NCI-H524 treated with DMSO at 0.1 percent for 48 hours (cell line): ENCODE measurements around the gene PHYHD1.
A peak's percentile ranks its signal among the peaks of the same experiment; 100 is the strongest.
"Not testable (repeated sequence)": the region's sequence is repeated elsewhere in the genome, so short reads cannot be mapped to it uniquely, and the experiment has no call there.

ENCODE experiments used
- DNase-seq: peaks from one replicate; lab custom pipeline; 2025; lab: John Stamatoyannopoulos, UW

PHYHD1 gene

DNA sequence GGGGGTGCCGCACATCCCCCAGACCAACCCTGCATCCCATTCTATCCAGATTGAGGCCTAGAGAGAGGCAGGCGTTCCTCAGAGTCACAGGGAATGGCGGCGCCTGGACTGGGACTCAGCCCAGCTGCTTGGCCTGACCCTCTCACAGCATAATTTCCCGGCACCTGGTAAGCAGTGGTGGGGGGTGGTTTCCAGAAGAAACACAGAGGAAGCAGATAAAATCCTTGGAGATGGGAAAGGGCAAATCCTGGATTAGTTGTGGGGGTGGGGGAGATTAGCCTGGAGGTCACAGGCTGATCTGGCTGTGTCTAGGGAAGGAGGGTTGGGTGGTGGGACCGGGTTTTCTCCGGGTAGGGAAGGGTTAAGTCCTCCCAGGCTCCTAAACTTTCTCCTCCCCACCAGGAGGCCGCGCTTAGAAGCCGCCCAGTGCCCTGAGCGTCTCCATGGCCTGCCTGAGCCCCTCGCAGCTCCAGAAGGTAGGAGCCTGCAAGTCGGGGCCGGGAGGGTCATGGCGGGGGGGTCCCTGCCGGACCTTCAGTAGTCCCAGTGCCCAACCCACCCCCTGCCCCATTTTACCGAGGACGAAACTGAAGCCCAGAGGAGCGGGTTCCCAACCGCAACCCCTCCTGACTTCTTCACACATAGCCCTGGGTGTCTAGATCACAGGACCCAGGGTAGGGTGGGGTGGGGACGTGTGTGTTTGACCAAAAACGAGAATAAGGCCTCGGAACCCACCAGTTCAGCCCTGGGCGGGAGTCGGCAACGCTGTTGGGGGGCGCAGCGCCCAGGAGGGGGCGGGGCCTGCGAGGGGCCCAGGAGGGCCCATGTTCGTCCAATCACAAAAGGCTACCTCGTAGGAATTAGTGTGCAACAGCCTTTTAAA, 1.3 kb downstream of the PHYHD1 start:
- DNase-seq = peak; percentile 66

DNA sequence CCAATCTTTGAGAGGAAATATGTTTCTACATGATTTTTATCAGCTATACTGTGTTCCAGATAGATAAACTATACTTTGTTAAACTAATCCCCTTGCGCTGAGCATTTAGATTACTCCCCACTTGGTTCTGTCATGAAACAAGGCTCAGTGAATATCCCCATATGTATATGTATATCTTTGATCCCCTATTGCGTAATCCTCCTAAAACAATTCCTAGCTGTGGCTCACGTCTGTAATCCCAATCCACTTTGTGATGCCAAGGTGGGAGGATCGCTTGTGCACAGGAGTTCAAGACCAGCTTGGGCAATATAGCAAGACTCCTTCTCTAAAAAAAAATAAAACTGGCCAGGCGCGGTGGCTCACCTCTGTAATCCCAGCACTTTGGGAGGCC, 2.7 kb downstream of the PHYHD1 start:
- DNase-seq = no peak

DNA sequence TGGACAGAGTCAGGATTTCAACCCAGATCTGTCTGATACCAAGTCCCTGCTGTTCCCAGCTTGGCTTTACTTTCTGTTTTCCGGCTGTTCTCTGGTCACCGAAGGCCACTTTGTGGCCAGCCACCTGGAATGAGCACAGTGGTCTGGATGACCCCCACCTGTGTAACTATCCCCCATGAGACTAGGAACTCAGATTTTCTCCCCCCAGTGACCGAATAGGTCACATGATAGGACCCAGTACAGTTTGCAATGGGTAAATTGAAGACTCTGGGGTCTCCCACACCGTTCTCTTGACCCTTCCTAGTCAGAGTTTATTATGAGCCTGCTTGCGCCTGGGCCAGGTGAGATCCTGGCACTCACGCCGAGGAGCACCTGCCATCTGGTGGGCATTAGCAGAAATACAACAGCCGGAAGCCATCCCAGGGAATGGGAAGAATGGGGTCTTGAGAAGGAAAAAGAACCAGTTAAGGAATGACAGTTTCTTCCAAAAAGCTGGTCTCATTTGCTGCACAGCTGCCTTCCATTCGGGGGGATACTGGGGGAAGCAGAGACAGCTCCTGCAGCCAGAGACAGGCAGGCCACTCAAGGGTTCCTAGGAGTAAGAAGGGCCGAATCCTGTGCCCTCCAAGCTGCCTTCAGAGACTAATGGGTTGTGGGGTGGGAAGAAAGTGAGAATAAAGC, 7.1 kb downstream of the PHYHD1 start:
- DNase-seq = peak; percentile 0

DNA sequence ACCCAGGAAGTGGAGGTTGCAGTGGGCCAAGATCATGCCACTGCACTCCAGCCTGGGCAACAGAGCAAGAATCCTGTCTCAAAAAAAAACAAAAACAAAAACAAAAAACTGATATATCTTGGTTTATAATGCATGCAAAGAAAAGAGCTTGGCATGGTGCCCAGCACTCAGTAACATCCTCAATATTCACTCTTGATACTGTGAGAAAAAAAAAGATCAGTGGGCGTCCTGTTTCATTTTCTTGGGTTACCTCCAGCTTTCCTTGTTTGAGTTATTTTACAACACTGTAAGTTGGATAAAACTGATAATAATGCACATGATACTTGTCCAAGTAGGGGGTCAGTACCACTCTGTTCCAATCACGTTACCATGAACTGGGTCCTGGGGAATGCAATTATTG, 7.8 kb downstream of the PHYHD1 start:
- no peak for DNase-seq

- no peak for DNase-seq
Observed at GRCh38 chr9:128929560-128929959, 8.8 kb downstream of the PHYHD1 start.

GRCh38 chr9:128933731-128934130, 12.9 kb downstream of the PHYHD1 start:
- DNase-seq = no peak

- no peak for DNase-seq
Observed at GRCh38 chr9:128936171-128936865, 15.5 kb downstream of the PHYHD1 start.

GRCh38 chr9:128937310-128938165, 16.8 kb downstream of the PHYHD1 start:
- DNase-seq = no peak

- DNase-seq = no peak
Observed at GRCh38 chr9:128940271-128940921, 19.6 kb downstream of the PHYHD1 start.

GRCh38 chr9:128940946-128941755, 20.4 kb downstream of the PHYHD1 start:
- DNase-seq = no peak

- no peak for DNase-seq
Observed at GRCh38 chr9:128943832-128944620, 23.2 kb downstream of the PHYHD1 start.

- not testable (repeated sequence) for DNase-seq
Observed at GRCh38 chr9:128944966-128945365, 24.2 kb downstream of the PHYHD1 start.

GRCh38 chr9:128945798-128946501, 25.2 kb downstream of the PHYHD1 start:
- no peak for DNase-seq

GRCh38 chr9:128946571-128947276, 25.9 kb downstream of the PHYHD1 start:
- DNase-seq = no peak

DNA sequence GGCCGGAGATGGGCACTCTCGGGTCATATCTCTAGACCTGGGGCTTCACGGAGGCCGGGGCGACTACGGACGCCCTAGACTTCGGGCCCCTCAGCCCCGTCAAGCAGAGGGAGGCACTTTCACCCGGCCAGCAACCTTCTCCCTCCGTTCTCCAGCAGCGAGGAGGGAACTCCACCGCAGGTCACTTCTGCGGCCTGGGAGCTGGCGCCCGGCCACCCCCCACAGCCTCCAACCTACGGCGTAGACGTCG, 26.4 kb downstream of the PHYHD1 start:
- DNase-seq = no peak

GRCh38 chr9:128947527-128948301, 26.9 kb downstream of the PHYHD1 start, which contains the start of the genes DOLK and NUP188:
Gene DOLK, minus strand, starts transcription at chr9:128947603. Its CDS starts 300 bp downstream, at chr9:128947303.
Gene NUP188, plus strand, starts transcription at chr9:128947699. Its CDS starts 21 bp downstream, at chr9:128947720.
- peak; percentile 63 for DNase-seq

DNA sequence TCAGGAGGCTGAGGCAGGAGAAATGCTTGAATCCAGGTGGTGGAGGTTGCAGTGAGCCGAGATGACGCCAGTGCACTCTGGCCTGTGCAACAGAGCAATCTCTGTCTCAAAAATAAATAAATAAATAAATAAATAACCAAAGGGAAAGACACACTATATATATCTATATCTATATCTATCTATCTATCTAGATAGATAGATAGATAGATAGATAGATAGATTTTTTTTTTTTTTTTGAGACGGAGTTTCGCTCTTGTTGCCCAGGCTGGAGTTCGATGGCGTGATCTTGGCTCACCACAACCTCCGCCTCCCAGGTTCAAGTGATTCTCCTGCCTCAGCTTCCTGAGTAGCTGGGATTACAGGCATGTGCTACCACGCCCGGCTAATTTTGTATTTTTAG, 40.6 kb downstream of the PHYHD1 start:
- DNase-seq = not testable (repeated sequence)

GRCh38 chr9:128969491-128969890, 48.7 kb downstream of the PHYHD1 start:
- no peak for DNase-seq
